ENCODE results near the gene HCFC1. TPM values are rescaled to one million over a fixed set of nuclear protein-coding genes. Genes with fewer than 3 reads are reported as not detected.

The HCFC1 gene
- total and polyA plus RNA-seq, 2 of the 8 experiments (the other 6 are each of a cell fraction or from before 2014, with no cell fraction given): 24.9 to 117 TPM

DNA sequence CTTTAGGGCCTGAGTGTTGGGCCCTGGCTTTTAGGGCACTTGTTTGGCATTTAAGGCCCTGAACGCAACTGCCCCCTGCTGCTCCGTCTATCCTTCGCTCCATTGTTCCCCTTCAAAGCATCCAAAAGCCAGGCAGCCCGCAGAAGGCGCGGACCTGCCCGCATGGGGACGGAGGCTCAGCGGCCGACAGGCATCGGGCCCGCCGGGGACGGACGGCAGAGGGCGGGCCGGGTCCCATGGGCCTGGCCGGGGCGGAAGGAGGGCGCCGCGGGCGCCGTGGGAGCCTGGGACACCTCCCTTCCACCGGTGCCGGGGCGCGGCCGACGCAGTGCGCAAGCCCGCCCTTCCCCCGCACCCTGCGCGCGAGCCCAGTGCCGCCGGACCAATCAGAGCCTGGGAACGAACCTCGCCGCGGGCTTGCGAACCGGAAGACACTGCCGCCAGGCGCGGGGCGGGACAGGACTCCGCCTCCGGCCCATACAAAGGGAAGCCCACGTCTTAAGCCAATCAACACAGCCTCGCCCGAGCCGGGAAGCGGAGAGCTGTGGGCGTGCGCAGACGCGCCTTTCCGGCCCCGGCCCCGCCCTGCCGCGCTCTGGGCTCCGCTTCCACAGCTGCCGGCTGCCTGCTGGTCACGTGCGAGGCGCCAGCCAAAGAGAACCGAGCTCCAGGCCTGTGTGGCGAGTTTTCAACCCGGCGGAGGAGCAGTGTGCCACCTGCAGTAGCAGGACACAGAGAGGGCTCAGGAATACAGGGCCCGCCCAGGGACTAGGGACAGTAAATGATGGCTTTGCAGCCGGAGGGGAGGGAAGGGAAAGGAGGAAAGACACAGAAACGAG is 43.5 kb downstream of the HCFC1 start (continued):
- TF ChIP-seq SP4 (IDR thresholded peaks at IDR 0.05; ENCODE audit: low read length) (no peak), BACH1 (IDR thresholded peaks at IDR 0.05; ENCODE audit: low read length) (peak; percentile 22; the same call in 1 of the 2 replicates), POLR2A (IDR thresholded peaks at IDR 0.05; ENCODE audit: control extremely low read depth in 1 of 2, low read depth in 2 of 2, low read length in 2 of 2) (peak in 1 of 2 experiments; percentile 55; a peak in 2 of 3 replicates), TAF7 (optimal IDR thresholded peaks at IDR 0.05; ENCODE audit: borderline replicate concordance, low read depth, low read length) (peak; percentile 31), NRF1 (IDR thresholded peaks at IDR 0.05; ENCODE audit: low read depth, low read length) (peak; percentile 35; the same call in 1 of the 2 replicates), TAF1 (IDR thresholded peaks at IDR 0.05; ENCODE audit: low read depth, low read length) (0 out of 2 replicates have a peak, but pooled peaks have one; percentile 23), CHD1 (IDR thresholded peaks at IDR 0.05; ENCODE audit: low read depth, low read length) (no peak)
